ENCODE data around the gene TMEM108.

TMEM108 gene

GRCh38 chr3:133117342-133117741 lies 79.2 kb downstream of the TMEM108 start:
- Histone ChIP-seq H2AFZ (ENCODE audit: low read length, unreplicated experiment) (no peak overlapping the region), H3K27ac (ENCODE audit: low read depth, low read length) (no peak overlapping the region), H3K36me3 (ENCODE audit: insufficient read depth, low read length) (no peaks in the 10 kb centered on the region), H3K4me3 (ENCODE audit: low read depth, low read length) (no peak overlapping the region), H3K4me1 (ENCODE audit: control insufficient read depth, insufficient read depth, low read length, unreplicated experiment) (no peaks in the 10 kb centered on the region), H3K27me3 (ENCODE audit: insufficient read depth, low read length) (no peaks in the 10 kb centered on the region), H3K79me2 (ENCODE audit: control insufficient read depth, insufficient read depth, low read length, unreplicated experiment) (no peaks in the 10 kb centered on the region)

- H3K27ac ChIP-seq (ENCODE audit: low read depth, low read length), result no peak overlapping the region
- H3K79me2 ChIP-seq (ENCODE audit: control insufficient read depth, insufficient read depth, low read length, unreplicated experiment), result no peaks in the 10 kb centered on the region
- H3K4me3 ChIP-seq (ENCODE audit: low read depth, low read length), result no peak overlapping the region
- no peak overlapping the region for H2AFZ ChIP-seq (ENCODE audit: low read length, unreplicated experiment)
- no peaks in the 10 kb centered on the region for H3K4me1 ChIP-seq (ENCODE audit: control insufficient read depth, insufficient read depth, low read length, unreplicated experiment)
- H3K36me3 ChIP-seq (ENCODE audit: insufficient read depth, low read length), result no peaks in the 10 kb centered on the region
- peaks cover under 1% of the 10 kb centered on the region; the same call in 1 of the 2 replicates for H3K27me3 ChIP-seq (ENCODE audit: insufficient read depth, low read length)
Measured at GRCh38 chr3:133119176-133119575, 81.0 kb downstream of the TMEM108 start.

GRCh38 chr3:133121450-133121849 lies 83.3 kb downstream of the TMEM108 start:
- Histone ChIP-seq H3K79me2 (ENCODE audit: control insufficient read depth, insufficient read depth, low read length, unreplicated experiment) (no peaks in the 10 kb centered on the region), H3K27me3 (ENCODE audit: insufficient read depth, low read length) (peaks cover 11% of the 10 kb centered on the region; the same call in 1 of the 2 replicates), H3K4me3 (ENCODE audit: low read depth, low read length) (no peak overlapping the region), H3K36me3 (ENCODE audit: insufficient read depth, low read length) (no peaks in the 10 kb centered on the region), H3K27ac (ENCODE audit: low read depth, low read length) (no peak overlapping the region), H3K4me1 (ENCODE audit: control insufficient read depth, insufficient read depth, low read length, unreplicated experiment) (no peaks in the 10 kb centered on the region), H2AFZ (ENCODE audit: low read length, unreplicated experiment) (no peak overlapping the region)

GRCh38 chr3:133123636-133124035 lies 85.4 kb downstream of the TMEM108 start:
- H3K27ac ChIP-seq (ENCODE audit: low read depth, low read length), result no peak overlapping the region
- no peak overlapping the region for H3K4me3 ChIP-seq (ENCODE audit: low read depth, low read length)
- no peaks in the 10 kb centered on the region for H3K36me3 ChIP-seq (ENCODE audit: insufficient read depth, low read length)
- peaks cover 11% of the 10 kb centered on the region; the same call in 1 of the 2 replicates for H3K27me3 ChIP-seq (ENCODE audit: insufficient read depth, low read length)
- no peaks in the 10 kb centered on the region for H3K79me2 ChIP-seq (ENCODE audit: control insufficient read depth, insufficient read depth, low read length, unreplicated experiment)
- no peaks in the 10 kb centered on the region for H3K4me1 ChIP-seq (ENCODE audit: control insufficient read depth, insufficient read depth, low read length, unreplicated experiment)
- H2AFZ ChIP-seq (ENCODE audit: low read length, unreplicated experiment), result no peak overlapping the region

- Histone ChIP-seq H3K4me1 (ENCODE audit: control insufficient read depth, insufficient read depth, low read length, unreplicated experiment) (no peaks in the 10 kb centered on the region), H3K27me3 (ENCODE audit: insufficient read depth, low read length) (peaks cover 11% of the 10 kb centered on the region; the same call in 1 of the 2 replicates), H2AFZ (ENCODE audit: low read length, unreplicated experiment) (no peak overlapping the region), H3K36me3 (ENCODE audit: insufficient read depth, low read length) (no peaks in the 10 kb centered on the region), H3K4me3 (ENCODE audit: low read depth, low read length) (no peak overlapping the region), H3K27ac (ENCODE audit: low read depth, low read length) (no peak overlapping the region), H3K79me2 (ENCODE audit: control insufficient read depth, insufficient read depth, low read length, unreplicated experiment) (no peaks in the 10 kb centered on the region)
Measured at GRCh38 chr3:133124511-133124910, 86.3 kb downstream of the TMEM108 start.

GRCh38 chr3:133125171-133125570 lies 87.0 kb downstream of the TMEM108 start:
- H3K36me3 ChIP-seq (ENCODE audit: insufficient read depth, low read length), result no peaks in the 10 kb centered on the region
- no peak overlapping the region for H2AFZ ChIP-seq (ENCODE audit: low read length, unreplicated experiment)
- H3K27me3 ChIP-seq (ENCODE audit: insufficient read depth, low read length), result peaks cover 11% of the 10 kb centered on the region; the same call in 1 of the 2 replicates
- no peaks in the 10 kb centered on the region for H3K4me1 ChIP-seq (ENCODE audit: control insufficient read depth, insufficient read depth, low read length, unreplicated experiment)
- no peak overlapping the region for H3K4me3 ChIP-seq (ENCODE audit: low read depth, low read length)
- no peaks in the 10 kb centered on the region for H3K79me2 ChIP-seq (ENCODE audit: control insufficient read depth, insufficient read depth, low read length, unreplicated experiment)
- no peak overlapping the region for H3K27ac ChIP-seq (ENCODE audit: low read depth, low read length)

GRCh38 chr3:133125802-133126201 lies 87.6 kb downstream of the TMEM108 start:
- H3K36me3 ChIP-seq (ENCODE audit: insufficient read depth, low read length), result no peaks in the 10 kb centered on the region
- H2AFZ ChIP-seq (ENCODE audit: low read length, unreplicated experiment), result no peak overlapping the region
- no peak overlapping the region for H3K4me3 ChIP-seq (ENCODE audit: low read depth, low read length)
- H3K4me1 ChIP-seq (ENCODE audit: control insufficient read depth, insufficient read depth, low read length, unreplicated experiment), result no peaks in the 10 kb centered on the region
- peaks cover 11% of the 10 kb centered on the region; the same call in 1 of the 2 replicates for H3K27me3 ChIP-seq (ENCODE audit: insufficient read depth, low read length)
- H3K27ac ChIP-seq (ENCODE audit: low read depth, low read length), result no peak overlapping the region
- no peaks in the 10 kb centered on the region for H3K79me2 ChIP-seq (ENCODE audit: control insufficient read depth, insufficient read depth, low read length, unreplicated experiment)

- Histone ChIP-seq H3K27ac (ENCODE audit: low read depth, low read length) (no peak overlapping the region), H3K79me2 (ENCODE audit: control insufficient read depth, insufficient read depth, low read length, unreplicated experiment) (no peaks in the 10 kb centered on the region), H3K27me3 (ENCODE audit: insufficient read depth, low read length) (peaks cover 11% of the 10 kb centered on the region; the same call in 1 of the 2 replicates), H3K4me1 (ENCODE audit: control insufficient read depth, insufficient read depth, low read length, unreplicated experiment) (no peaks in the 10 kb centered on the region), H3K36me3 (ENCODE audit: insufficient read depth, low read length) (no peaks in the 10 kb centered on the region), H2AFZ (ENCODE audit: low read length, unreplicated experiment) (no peak overlapping the region), H3K4me3 (ENCODE audit: low read depth, low read length) (no peak overlapping the region)
Measured at GRCh38 chr3:133127381-133127780, 89.2 kb downstream of the TMEM108 start.

GRCh38 chr3:133130168-133130567 lies 92.0 kb downstream of the TMEM108 start:
- Histone ChIP-seq H2AFZ (ENCODE audit: low read length, unreplicated experiment) (no peak overlapping the region), H3K4me1 (ENCODE audit: control insufficient read depth, insufficient read depth, low read length, unreplicated experiment) (no peaks in the 10 kb centered on the region), H3K4me3 (ENCODE audit: low read depth, low read length) (no peak overlapping the region), H3K36me3 (ENCODE audit: insufficient read depth, low read length) (no peaks in the 10 kb centered on the region), H3K27ac (ENCODE audit: low read depth, low read length) (no peak overlapping the region), H3K79me2 (ENCODE audit: control insufficient read depth, insufficient read depth, low read length, unreplicated experiment) (no peaks in the 10 kb centered on the region), H3K27me3 (ENCODE audit: insufficient read depth, low read length) (0 out of 2 replicates have a peak, but pooled peaks cover 6% of the 10 kb centered on the region)

GRCh38 chr3:133135306-133135705 lies 97.1 kb downstream of the TMEM108 start:
- H3K4me3 ChIP-seq (ENCODE audit: low read depth, low read length), result no peak overlapping the region
- 0 out of 2 replicates have a peak, but pooled peaks cover 11% of the 10 kb centered on the region for H3K27me3 ChIP-seq (ENCODE audit: insufficient read depth, low read length)
- H3K79me2 ChIP-seq (ENCODE audit: control insufficient read depth, insufficient read depth, low read length, unreplicated experiment), result no peaks in the 10 kb centered on the region
- no peak overlapping the region for H3K27ac ChIP-seq (ENCODE audit: low read depth, low read length)
- H2AFZ ChIP-seq (ENCODE audit: low read length, unreplicated experiment), result no peak overlapping the region
- no peaks in the 10 kb centered on the region for H3K4me1 ChIP-seq (ENCODE audit: control insufficient read depth, insufficient read depth, low read length, unreplicated experiment)
- H3K36me3 ChIP-seq (ENCODE audit: insufficient read depth, low read length), result no peaks in the 10 kb centered on the region

GRCh38 chr3:133136114-133137041 lies 98.2 kb downstream of the TMEM108 start:
- Histone ChIP-seq H2AFZ (ENCODE audit: low read length, unreplicated experiment) (no peak overlapping the region), H3K4me1 (ENCODE audit: control insufficient read depth, insufficient read depth, low read length, unreplicated experiment) (no peaks in the 10 kb centered on the region), H3K27ac (ENCODE audit: low read depth, low read length) (no peak overlapping the region)

More at GRCh38 chr3:133136114-133137041, 98.2 kb downstream of the TMEM108 start:
- H3K27me3 ChIP-seq (ENCODE audit: insufficient read depth, low read length), result 0 out of 2 replicates have a peak, but pooled peaks cover 11% of the 10 kb centered on the region
- no peak overlapping the region for H3K4me3 ChIP-seq (ENCODE audit: low read depth, low read length)
- no peaks in the 10 kb centered on the region for H3K36me3 ChIP-seq (ENCODE audit: insufficient read depth, low read length)
- H3K79me2 ChIP-seq (ENCODE audit: control insufficient read depth, insufficient read depth, low read length, unreplicated experiment), result no peaks in the 10 kb centered on the region
